ENCODE data around the gene HNRNPA2B1.

- no peak for TF ChIP-seq POLR2A (IDR thresholded peaks at IDR 0.05)
- TF ChIP-seq CTCF (IDR thresholded peaks at IDR 0.05), result no peak
- no peak for TF ChIP-seq EP300 (IDR thresholded peaks at IDR 0.05)
Measured at GRCh38 chr7:26188957-26189541, 11.5 kb downstream of the HNRNPA2B1 start.

Measured in tibial nerve (tissue), 4 donors.